ENCODE measurements around the gene LTB4R.

Gene LTB4R

GRCh38 chr14:24285351-24285750, 26.0 kb upstream of the LTB4R start:
- no peak for DNase-seq
- Histone ChIP-seq H3K9me3 (ENCODE audit: severe bottlenecking) (no peaks in the 10 kb centered on the region), H3K27me3 (ENCODE audit: insufficient read depth, low read depth, severe bottlenecking) (no peaks in the 10 kb centered on the region), H3K4me3 (ENCODE audit: low read depth, low read length) (no peak overlapping the region), H3K27ac (no peak overlapping the region), H3K36me3 (peaks cover 3% of the 10 kb centered on the region; the same call in 1 of the 2 replicates)
- TF ChIP-seq CTCF (IDR thresholded peaks at IDR 0.05; ENCODE audit: low read depth, low read length) = no peak

- Histone ChIP-seq H3K36me3 (peaks cover 3% of the 10 kb centered on the region), H3K4me3 (ENCODE audit: low read depth, low read length) (no peak overlapping the region), H3K27ac (no peak overlapping the region), H3K9me3 (ENCODE audit: severe bottlenecking) (no peaks in the 10 kb centered on the region), H3K27me3 (ENCODE audit: insufficient read depth, low read depth, severe bottlenecking) (no peaks in the 10 kb centered on the region)
- TF ChIP-seq CTCF (IDR thresholded peaks at IDR 0.05; ENCODE audit: low read depth, low read length) = no peak
- DNase-seq = no peak
Observed at GRCh38 chr14:24286996-24287395, 24.3 kb upstream of the LTB4R start.

- H3K36me3 ChIP-seq = peaks cover 3% of the 10 kb centered on the region
- H3K27me3 ChIP-seq (ENCODE audit: insufficient read depth, low read depth, severe bottlenecking) = no peaks in the 10 kb centered on the region
- TF ChIP-seq CTCF (IDR thresholded peaks at IDR 0.05; ENCODE audit: low read depth, low read length) = no peak
- H3K9me3 ChIP-seq (ENCODE audit: severe bottlenecking) = no peaks in the 10 kb centered on the region
- H3K4me3 ChIP-seq (ENCODE audit: low read depth, low read length) = no peak overlapping the region
- H3K27ac ChIP-seq = no peak overlapping the region
- DNase-seq = no peak
Observed at GRCh38 chr14:24289649-24290280, 21.5 kb upstream of the LTB4R start.

GRCh38 chr14:24290746-24291145, 20.6 kb upstream of the LTB4R start:
- DNase-seq = no peak
- H3K9me3 ChIP-seq (ENCODE audit: severe bottlenecking) = no peaks in the 10 kb centered on the region
- no peak for TF ChIP-seq CTCF (IDR thresholded peaks at IDR 0.05; ENCODE audit: low read depth, low read length)
- no peaks in the 10 kb centered on the region for H3K27me3 ChIP-seq (ENCODE audit: insufficient read depth, low read depth, severe bottlenecking)
- no peak overlapping the region for H3K27ac ChIP-seq
- H3K36me3 ChIP-seq = peaks cover 7% of the 10 kb centered on the region
- H3K4me3 ChIP-seq (ENCODE audit: low read depth, low read length) = no peak overlapping the region

- no peak for DNase-seq
- no peaks in the 10 kb centered on the region for H3K9me3 ChIP-seq (ENCODE audit: severe bottlenecking)
- peaks cover 16% of the 10 kb centered on the region for H3K36me3 ChIP-seq
- no peak overlapping the region for H3K4me3 ChIP-seq (ENCODE audit: low read depth, low read length)
- H3K27me3 ChIP-seq (ENCODE audit: insufficient read depth, low read depth, severe bottlenecking) = no peaks in the 10 kb centered on the region
- no peak overlapping the region for H3K27ac ChIP-seq
- no peak for TF ChIP-seq CTCF (IDR thresholded peaks at IDR 0.05; ENCODE audit: low read depth, low read length)
Observed at GRCh38 chr14:24291446-24292117, 19.7 kb upstream of the LTB4R start.

Measured in WERI-Rb-1 (cell line).